HG03469 (cell line): ENCODE results near the gene GAL3ST3.
"Not testable (repeated sequence)": the region's sequence is repeated elsewhere in the genome, so short reads cannot be mapped to it uniquely, and the experiment has no call there.

Experiments used
- ATAC-seq: cut with Tn5 transposase; IDR thresholded peaks from one replicate; pipeline ENCODE4 v1.9.1; 2021; ENCODE audit warnings: mild to moderate bottlenecking, moderate library complexity, moderate number of reproducible peaks; ENCODE audit not compliant: unreplicated experiment

Gene GAL3ST3

DNA sequence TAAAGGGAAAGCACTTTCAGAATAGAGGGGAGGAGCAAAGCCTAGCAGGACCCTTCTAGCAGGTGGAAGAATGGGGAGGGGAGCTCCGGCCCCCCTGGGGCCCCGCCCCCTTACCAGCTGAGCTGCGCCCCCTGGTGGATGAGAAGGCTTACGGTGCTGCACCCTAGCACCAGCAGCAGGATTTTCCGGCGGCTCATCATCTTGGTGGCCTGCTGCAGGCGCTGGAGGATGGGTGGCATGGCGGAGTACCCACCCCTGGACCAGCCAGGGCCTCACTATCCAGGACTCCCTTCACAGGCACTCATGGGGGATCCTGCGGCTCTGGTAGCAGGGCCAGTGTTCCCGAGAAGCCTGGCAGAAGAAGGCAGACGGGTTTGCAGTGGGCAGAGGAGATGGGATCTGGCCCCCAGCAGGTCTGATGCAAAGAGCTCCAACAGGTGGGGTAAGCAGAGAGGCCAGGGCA, 3.8 kb downstream of the GAL3ST3 start:
- no peak for ATAC-seq

DNA sequence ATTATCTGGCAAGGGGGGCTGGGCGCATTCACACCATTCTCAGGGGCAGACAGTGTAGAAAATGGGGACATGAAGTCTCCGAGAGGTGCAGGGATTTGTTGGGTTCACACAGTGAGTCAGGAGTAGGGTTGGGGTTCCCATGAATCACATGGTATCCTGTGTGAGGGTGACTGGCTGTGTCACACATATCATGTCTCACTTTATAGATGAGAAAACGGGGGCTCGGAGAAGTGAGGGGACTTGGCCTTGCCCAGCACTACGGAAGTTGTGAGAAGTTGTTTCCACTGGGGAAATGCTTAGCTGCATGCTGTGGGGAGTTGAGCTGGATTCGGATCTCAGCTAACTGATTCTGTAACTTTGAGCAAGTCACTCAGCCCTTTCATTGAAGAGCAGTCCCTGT, 4.2 kb downstream of the GAL3ST3 start:
- ATAC-seq, result no peak

DNA sequence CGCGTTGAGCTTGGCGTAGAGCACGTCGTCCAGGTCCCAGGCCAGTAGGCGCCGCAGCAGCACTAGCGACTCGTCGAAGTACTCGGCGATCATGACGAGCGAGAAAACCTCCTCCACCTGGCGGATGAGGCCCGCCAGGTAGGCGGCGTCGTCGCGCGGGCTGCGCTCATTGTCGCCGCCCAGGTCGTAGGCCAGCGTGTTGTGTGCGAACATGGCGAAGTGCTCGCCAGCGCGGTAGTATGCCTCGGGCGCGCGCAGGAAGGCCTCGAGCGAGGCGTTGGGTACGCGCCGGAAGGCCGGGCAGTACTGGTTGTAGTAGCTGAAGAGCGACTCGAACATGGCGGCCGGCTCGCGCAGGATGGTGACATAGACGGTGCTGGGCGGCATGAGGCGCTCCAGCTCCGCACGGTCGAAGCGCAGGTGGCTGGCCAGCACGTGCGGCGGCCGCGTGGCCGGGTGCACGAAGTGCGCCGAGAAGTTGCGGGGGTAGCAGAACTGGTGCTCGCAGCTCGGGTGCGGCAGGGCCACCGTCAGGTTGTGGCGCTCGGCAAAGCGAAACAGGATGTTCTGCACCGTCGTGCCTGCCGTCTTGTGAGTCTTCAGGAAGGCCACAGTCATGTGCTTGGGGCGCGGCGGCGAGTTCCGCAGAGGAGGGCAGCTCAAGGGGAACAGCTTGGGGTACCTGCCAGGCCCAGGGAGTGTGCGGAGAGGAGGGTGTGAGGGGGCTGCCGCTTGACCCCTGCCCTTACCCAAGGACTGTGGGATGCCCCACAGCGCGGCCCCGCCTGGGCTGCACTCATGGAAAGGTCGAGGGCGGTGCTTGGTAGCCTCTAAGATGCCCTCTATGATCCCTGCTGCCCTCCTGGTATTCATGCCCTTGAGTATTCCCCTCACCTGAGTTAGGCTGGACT, 5.7 kb downstream of the GAL3ST3 start:
- ATAC-seq, result no peak

DNA sequence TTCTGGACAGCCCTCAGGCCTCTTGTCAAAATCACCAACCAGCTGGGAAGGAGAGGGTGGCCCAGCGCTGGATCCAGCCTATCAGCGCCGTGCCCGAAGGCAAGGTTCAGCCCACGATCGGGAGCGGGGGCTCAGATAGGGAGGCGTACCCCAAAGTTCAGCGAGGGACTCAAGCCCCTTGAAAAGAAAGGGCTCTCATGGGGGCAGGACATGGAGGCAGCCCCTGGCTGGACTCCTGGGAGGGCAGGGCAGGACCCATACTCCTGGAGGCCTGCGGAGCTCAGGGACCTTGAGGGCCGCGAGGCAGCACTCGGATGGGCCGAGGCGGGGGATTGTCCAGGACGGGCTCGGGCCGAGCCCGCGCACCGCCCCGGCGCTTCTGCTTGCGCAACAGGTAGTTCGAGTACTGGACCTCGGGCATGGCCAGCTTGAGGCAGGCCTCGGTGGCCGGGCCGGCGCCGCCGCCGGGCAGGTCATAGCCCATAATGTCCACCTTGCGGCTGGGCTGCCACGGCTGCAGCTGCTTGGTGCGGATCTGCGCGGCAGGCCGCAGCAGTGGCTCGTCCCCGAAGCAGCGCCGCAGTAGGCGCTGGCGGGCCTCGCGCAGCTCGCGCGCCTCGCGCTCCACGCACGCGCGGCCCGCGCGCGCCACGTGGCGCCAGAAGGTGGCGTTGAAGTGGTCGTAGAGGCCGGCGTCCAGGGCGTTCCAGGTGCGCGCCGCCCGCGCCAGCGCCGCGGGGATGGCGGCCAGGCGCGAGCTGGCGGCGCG, 6.5 kb downstream of the GAL3ST3 start:
- ATAC-seq, result no peak

DNA sequence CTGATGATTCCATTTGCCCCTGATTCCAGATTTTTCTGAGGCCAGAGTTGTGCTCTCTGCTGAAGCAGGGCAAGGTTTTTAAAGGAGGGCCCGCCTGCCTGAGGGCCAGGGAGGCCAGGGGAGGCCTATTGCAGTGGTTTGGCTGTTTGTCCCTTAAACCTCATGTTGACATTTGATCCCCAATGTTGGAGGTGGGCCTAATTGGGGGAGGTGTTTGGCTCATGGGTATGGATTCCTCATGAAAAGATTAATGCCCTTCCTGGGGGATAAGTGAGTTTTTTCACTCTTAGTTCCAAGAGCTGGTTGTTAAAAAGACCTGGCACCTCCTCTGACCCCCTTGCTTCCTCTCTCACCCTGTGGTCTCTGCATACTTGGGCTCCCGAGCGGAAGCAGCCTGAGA, 9.2 kb downstream of the GAL3ST3 start:
- ATAC-seq, result no peak

DNA sequence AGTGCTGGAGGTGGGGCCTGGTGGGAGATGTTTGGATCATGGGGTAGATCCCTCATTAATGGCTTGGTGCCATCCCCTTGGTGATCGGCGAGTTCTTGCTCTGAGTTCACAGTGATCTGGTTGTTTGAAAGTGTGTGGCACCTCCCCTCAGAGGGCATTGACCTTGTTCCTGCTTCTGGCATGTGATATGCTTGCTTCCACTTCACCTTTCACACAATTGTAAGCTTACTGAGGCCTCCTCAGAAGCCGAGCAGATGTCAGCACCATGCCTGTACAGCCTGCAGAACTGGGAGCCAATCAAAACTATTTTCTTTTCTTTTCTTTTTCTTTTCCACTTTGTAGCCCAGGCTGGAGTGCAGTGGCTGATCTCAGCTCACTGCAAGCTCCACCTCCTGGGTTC, 11.6 kb downstream of the GAL3ST3 start:
- no peak for ATAC-seq

DNA sequence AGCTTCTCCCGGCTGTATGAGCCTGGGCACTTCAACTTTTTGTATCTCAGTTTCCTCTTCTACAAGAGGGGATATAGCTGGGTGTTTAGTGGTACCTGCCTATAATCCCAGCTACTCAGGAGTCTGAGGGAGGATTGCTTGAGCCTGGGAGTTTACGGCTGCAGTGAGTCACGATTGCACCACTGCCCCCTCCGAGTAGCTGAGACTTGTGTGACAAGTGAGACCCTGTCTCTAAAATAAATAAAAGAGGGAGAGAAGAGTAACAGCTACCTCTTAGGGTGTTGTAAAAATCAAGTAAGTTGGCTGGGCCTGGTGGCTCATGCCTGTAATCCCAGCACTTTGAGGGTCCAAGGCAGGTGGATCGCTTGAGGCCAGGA, 12.6 kb downstream of the GAL3ST3 start:
- no peak for ATAC-seq

DNA sequence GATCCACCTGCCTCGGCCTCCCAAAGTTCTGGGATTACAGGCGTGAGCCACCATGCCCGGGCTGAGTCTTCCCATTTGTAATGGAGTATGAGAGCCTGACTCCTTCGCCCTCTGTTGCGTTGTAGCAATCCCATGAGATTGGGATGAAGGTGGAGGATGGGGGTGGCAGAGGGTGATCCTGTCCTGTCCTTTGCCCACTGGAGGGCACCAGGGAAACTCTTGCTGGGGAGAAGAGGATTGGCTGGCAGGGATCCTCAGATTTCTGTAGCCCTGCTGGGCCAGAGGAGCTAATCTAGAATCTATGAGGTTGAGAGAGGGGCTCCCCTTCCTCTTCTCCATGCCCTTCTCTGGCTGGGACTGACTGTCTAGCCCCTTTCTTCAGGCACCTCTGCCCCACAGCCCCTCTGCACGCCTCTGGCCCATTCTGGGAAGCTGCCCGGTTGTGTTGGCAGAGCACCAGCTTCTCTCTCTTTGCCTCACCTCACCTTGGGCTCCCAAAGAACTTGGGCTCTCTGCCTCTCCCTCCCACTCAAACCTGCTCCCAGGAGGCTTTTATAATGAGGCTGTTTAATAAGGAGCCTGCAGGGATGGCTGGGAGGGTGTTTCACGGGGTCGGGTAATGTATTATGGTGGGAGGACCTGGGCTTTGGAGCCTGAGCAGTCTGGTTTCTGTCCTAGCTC, 13.2 kb downstream of the GAL3ST3 start:
- ATAC-seq, result no peak

DNA sequence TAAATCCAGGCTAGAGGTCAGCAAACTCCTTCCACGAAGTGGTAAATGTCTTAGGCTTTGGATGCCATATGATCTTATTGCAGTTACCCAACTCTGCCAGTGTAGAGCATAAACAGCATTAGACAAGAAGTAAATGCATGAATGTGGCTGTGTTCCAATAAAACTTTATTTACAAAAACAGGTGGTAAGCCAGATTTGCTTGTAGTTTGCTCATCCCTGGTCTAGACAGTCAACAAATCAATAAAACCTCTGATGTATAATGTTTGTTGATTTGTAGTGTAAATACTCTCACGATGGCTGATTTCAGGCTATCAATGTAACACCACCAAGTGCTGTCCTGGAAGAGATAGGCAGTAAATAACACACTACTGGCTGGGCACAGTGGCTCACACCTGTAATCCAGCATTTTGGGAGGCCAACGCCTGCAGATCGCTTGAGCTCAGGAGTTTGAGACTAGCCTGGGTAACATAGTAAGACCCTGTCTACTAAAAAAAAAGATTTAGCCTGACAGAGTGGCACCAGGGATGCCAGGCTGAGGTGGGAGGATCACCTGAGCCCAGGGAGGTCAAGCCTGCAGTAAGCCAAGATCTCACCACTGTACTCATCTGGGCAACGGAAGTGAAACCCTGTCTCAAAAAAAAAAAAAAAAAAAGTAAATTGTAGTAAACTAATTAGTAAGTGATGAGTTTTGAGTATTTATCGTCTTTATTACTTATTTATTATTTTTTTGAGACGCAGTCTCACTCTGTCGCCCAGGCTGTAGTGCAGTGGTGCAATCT, 15.8 kb downstream of the GAL3ST3 start:
- no peak for ATAC-seq

DNA sequence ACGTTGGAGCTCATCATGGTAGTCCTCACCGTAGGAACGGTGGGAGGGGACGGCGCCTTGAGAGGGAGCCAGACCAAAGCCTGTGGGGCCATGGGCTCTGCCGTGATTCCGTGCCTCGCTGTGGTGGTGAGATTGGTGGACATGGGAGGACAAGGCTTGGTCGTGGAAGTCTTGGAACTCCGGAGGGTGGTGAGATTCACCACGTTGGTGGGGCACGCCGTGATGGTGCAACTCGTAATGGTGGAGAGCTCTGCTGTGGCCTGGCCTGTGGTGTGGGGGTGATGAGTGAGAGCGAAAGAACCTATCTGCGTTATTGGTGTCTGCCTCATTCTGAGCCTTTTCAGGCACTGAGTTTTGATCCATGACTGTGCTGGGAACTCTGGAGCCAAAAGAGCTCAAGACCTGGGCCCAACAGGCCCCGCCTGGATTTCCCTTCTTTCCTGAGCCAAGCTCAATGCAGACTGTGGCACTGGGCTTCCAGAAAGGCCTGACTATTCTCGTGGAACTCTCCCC, 22.9 kb downstream of the GAL3ST3 start, which contains the start of gene CATSPER1:
CATSPER1 (minus strand) TSS at position 463 of the 513 bp plus-strand sequence; CDS start at position 363, 100 bp downstream.
- no peak for ATAC-seq

DNA sequence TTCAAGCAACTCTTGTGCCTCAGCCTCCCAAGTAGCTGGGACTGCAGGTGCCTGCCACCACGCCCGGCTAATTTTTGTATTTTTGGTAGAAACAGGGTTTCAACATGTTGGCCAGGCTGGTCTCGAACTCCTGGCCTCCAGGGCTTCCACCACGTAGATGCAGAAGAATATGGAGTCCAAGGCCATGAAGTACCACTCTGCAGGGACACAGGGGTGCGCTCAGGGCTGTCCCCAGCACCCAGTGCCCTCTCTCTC, 25.8 kb downstream of the GAL3ST3 start:
- not testable (repeated sequence) for ATAC-seq

DNA sequence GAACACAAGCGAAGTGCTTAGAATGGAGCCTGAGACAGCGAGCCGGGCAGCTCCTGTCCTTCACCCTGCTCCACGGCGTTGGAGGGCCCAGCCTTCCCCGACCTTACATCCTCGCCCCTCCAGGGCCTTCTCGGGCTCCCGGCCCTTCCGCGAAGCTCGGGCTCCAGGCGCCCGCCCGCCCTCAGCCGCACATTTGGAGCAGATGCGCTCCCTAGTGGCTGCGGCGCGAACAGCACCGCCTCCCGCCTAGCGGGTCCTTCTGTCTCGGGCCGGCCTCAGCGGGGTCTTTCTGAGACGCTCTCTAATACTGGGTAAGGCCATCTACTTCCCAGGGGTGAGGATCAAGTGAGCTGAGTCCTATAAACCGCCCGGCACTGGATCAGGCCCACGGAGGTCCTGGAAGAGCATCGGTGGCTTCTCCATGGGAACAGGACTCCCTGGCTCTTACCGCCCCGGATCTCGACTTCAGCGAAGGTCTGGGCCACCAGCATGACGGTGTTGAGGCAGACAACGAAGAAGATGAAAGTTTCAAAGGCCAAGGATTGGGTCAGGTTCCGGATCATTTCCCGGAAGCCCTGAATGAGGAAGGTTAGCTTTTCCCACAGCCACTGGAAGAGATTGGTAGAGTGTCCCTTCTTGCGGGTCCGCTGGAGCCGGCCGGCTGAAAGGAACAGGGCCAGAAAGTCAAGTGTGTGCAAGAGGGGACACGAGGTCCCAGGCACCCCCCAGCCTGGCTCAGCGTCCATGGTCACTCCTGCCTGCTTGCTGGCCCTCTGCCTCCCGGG, 26.4 kb downstream of the GAL3ST3 start:
- no peak for ATAC-seq

DNA sequence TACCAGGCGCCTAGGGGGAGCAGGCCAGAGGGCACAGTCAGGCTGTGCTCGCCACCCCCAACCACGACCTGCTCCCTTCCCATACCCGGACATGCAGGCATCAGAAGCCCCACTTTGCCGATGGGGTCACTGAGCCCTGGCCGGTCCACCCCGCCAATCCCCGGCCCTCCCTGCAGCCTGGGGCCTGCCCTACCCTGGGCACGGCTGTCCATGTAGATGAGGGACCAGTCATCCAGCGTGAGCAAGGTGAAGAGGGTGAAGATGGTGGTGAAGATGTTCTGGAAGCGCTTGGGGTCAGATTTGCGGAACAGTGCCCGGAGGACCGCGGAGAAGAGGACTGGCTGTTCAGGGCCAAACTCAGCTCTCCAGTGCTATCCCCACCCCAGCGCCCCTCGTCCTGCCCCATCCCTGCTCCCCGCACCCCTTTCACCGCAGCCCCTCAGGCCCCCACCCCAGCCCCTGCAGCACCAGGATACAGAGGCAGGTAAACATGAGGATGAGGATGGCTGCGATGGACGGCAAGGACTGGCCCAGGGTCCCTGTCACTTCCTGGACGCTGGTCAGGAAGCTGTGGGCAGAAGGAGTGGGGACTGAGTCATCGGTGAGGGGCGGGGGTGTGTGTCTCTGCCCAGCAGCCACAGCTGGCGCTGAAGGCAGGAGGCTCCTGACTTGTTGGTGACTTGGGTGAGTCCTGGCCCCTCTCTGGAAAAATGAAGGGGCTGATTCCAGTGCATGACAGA, 28.2 kb downstream of the GAL3ST3 start:
- ATAC-seq, result no peak

DNA sequence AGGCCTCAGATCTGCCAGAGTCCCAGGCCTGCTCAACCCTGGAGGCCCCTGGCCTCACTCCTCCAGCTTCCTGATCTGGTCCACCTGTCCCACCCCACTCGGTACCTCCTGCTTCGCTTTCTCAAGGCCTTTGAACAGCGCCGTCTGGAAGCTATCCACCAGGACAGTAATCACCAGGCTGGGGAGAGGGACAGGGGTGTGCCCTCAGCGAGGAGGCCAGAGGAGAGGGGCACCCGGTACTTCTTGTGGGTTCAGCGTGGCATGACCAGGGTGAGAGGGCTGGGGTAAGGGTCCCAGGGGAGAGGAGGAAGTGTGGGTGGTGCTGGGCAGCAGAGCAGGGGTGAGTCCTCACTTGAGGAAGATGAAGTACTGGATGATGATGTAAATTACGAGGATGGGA, 28.7 kb downstream of the GAL3ST3 start:
- no peak for ATAC-seq

DNA sequence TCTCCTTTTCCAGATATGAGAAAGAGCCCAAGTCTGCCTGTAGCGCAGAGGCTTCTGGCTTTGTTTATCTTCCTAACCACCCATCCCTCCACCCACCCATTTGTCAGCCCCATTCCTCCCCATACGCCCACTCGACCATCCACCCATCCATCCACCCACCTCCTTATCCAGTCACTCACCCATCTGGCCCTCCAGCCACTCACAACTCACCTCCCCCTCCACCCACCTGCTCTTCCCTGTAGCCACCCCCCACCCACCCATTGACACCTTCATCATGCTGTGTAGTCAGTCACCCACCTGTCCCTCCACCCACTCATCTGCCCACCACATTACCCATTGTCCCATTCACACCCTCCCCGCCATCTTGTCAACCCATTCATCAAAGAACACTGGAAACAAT, 31.6 kb downstream of the GAL3ST3 start:
- ATAC-seq, result no peak

DNA sequence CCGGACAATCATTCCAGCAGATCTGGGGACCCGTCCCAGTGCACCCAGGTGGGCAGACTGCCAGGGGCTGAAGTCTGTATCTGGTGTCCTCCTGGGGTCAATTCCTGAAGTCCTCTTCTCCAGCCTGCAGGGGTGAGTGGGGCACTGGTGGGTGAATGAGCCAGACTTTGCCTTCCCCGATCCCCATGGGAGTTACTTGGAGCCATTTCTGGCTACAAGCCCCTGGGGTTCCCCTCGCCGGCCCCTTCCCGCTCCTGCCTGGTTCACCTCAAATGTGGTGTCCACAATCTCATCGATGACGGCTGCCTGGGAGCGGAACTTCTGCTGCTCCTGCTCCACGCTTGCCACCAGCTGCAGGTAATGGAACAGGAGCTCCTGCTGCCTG, 32.2 kb downstream of the GAL3ST3 start:
- no peak for ATAC-seq

DNA sequence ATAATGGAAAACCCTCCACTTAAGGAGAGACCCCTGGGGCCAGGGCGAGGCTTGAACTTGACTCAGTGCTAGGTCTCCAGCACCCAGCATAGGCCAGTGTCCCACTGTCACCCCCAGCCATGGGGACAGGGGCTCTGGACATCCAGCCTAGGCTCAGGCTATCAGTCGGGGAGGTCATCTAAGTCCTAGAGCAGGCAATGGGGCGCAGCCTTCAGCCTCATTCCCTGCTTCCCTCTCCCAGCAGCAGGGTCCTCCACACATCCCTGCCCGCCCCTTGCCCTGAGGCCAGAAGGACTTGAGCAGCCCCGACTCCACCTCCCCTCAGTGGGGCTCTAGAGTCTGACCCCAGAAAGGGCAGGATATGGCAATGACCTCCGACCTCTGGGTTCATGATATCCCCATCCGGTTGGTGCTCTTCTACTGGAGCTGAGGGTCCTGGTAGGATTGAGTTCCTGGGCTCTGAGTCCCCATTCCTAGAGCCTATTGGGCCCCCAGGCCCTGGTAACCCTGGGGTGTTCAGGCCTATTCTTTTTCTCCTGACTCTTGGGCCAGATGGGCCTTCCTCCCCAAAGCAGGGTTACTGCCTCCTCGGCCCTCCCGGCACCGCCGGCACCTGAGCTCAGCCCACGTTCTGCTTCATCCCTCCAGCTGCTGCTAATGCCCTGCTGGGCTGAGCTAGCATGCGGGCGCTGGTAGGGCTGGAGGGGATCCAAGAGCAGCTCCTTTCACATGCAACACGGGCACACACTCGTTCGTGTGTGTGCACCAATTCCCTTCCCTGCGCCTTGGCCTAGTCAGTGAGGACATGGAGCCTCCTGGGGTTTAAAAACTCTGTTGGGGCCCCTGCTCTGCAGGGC, 32.8 kb downstream of the GAL3ST3 start:
- ATAC-seq, result no peak

DNA sequence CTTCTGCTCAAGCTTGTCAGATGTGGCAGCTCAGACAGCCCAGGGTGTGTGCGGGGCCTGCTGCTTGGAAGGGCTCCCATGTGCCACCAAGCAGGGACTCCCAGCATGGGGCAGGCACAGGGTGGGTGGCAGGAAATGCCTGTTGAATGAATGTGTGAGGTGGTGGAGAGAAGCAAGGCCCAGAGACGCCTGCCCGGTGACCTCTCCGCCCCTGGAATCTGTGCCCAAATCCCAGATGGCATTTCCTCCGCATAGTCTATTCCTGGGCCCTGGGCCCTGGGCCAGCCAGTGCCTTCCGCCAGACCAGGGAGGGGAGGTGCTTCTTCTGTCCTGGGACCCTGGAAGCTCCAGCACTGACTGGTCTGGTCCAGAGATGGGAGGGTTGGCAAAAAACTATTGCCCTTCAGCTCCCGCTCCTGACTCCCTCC, 33.5 kb downstream of the GAL3ST3 start:
- ATAC-seq, result no peak
